Heart right ventricle (tissue), 16 donors: ENCODE data around the gene GPR32. TPM values are rescaled to one million over a fixed set of nuclear protein-coding genes. Genes with fewer than 3 reads are reported as not detected.

Experiments
- ATAC-seq, 8 donors: fragments of 200-7000 bp; cut with Tn5 transposase; one replicate each; pipeline ENCODE4 v1.9.1; 2020; ENCODE audit warnings: mild to moderate bottlenecking in 8 of 8, moderate library complexity in 8 of 8, moderate number of reproducible peaks in 1 of 8
- DNase-seq, 2 donors: peaks; one replicate each; pipeline ENCODE4 v3.0.0-alpha.2; 2020
- H3K27ac ChIP-seq, 10 donors: fragments of 200-600 bp; sonication (generic) in 2 of 10; one replicate each; pipeline versions ENCODE4 v1.5.0 to v1.8.0; 2020 to 2022; ENCODE audit warnings: mild to moderate bottlenecking in 3 of 10
- H3K27me3 ChIP-seq, 7 donors: fragments of 200-600 bp; one replicate each; pipeline ENCODE4 v1.8.0; 2021 to 2022; ENCODE audit warnings: mild to moderate bottlenecking in 2 of 7
- H3K36me3 ChIP-seq, 9 donors: fragments of 200-600 bp; sonication (generic) in 1 of 9; one replicate each; pipeline versions ENCODE4 v1.5.0 to v1.8.0; 2020 to 2022; ENCODE audit warnings: mild to moderate bottlenecking in 2 of 9
- H3K4me1 ChIP-seq, 9 donors: fragments of 200-600 bp; sonication (generic) in 1 of 9; one replicate each; pipeline versions ENCODE4 v1.5.0 to v1.8.0; 2020 to 2022; ENCODE audit warnings: mild to moderate bottlenecking in 4 of 9
- H3K4me3 ChIP-seq, 10 donors: fragments of 200-600 bp; sonication (generic) in 2 of 10; one replicate each; pipeline versions ENCODE4 v1.5.0 to v1.8.0; 2020 to 2022; ENCODE audit warnings: mild to moderate bottlenecking in 7 of 10, moderate library complexity in 2 of 10
- H3K9me3 ChIP-seq, 11 donors: fragments of 200-600 bp in 10 of 11; sonication (generic) in 2 of 11; one replicate each; pipeline versions ENCODE4 v1.5.0 to v1.8.0; 2013 to 2022; ENCODE audit warnings: mild to moderate bottlenecking in 2 of 11, control low read depth in 1 of 11, moderate library complexity in 1 of 11
- CTCF ChIP-seq, 9 donors: fragments of 200-600 bp; sonication (generic) in 2 of 9; IDR thresholded peaks; one replicate each; pipeline versions ENCODE4 v1.5.0 to v1.8.0; 2021 to 2022; ENCODE audit warnings: antibody characterized with exemption in 9 of 9, mild to moderate bottlenecking in 5 of 9, moderate library complexity in 1 of 9
- WGBS, 2 donors: extraction: QIAGEN DNeasy Blood & Tissue Kit; methylation state at CpG; one replicate each; pipeline ENCODE4 v1.1.7; 2013; ENCODE audit warnings: inconsistent platforms in 1 of 2; 5-methylcytosine and 5-hydroxymethylcytosine counted together
- intact Hi-C, 10 donors: fragments of 100-400 bp; cut with DNase I; formaldehyde crosslinking; loops; one replicate each; pipeline versions ENCODE4 v1.11.1 to v1.14.2; 2022
- polyA plus RNA-seq, 2 donors: library from polyadenylated mRNA; stranded (reverse); fragments of 200-250 nt; gene quantifications; one replicate each; pipeline ENCODE4 v1.2.3, GENCODE V29; 2013
- total RNA-seq, 10 donors: library from RNA; stranded (reverse); fragmentation: NEBNext Ultra II Directional in 3 of 10; extraction: Animal tissue kit (Norgen Biotek cat#: 25700) in 3 of 10; gene quantifications; one replicate each; pipeline versions ENCODE4 v1.2.1 to v1.2.4, GENCODE V29; 2021 to 2023
- donor health status: Arrhythmogenic right ventricular cardiomyopathy.
- donor health status: ischemic (EF 13 %, LVEDD 7.1; RV severe dilation, severe dysfunction).
- donor health status: healthy with polysubstance abuse.
- donor health status: DM: no; HTN: yes; CAD: no.
- donor health status: DM: no; HTN: no; CAD: no.
- donor health status: ischemic (EF 25% LVEDD 6.9; RV normal size, moderate dysfunction).
- donor health status: ischemic (EF 25% LVEDD 5.7; RV mildly dilated, moderate dysfunction).
- donor health status: healthy.
- donor health status: DM: yes; HTN: yes; CAD: no.
- donor health status: Ischemic cardiomyopathy.
- donor health status: ischemic (EF 35%, LVEDD 5.7; RV mildly dilated, moderate dysfunction).
- donor health status: nonischemic (EF 11% LVEDD 7.7; RV severe dilation, severe dysfunction).
- donor health status: DM: yes; HTN: yes; CAD: no.
- donor health status: PGD.
- donor health status: ischemic (EF 29% LVEDD 5.4; RV normal size, mild dysfunction).
- donor health status: nonischemic (EF 23%, LVEDD 6.1; RV moderate dilation, normal function).

GPR32 gene
- total and polyA plus RNA-seq, 12 donors: not detected

- Histone ChIP-seq H3K4me1 (peaks cover 3 to 40% (median 24%) of the 10 kb centered on the region in 9 donors), H3K36me3 (no peaks in the 10 kb centered on the region), H3K27me3 (peaks cover 0 to 93% (median 71%) of the 10 kb centered on the region in 7 donors), H3K27ac (peak within 1 kb of the TSS; percentile 46 to 79 (median 72)), H3K9me3 (no peaks in the 10 kb centered on the region), H3K4me3 (peak within 1 kb of the TSS in 9 of 10 donors; percentile 58 to 64 (median 60))
- 11 to 17% methylated on average over 15 of the region's 15 CpGs for WGBS, 2 donors
- DNase-seq (peak; percentile 68 to 79), ATAC-seq (peak in 6 of 8 donors; percentile 7 to 45 (median 25))
- intact Hi-C loops: no loop called here
- no peak for TF ChIP-seq CTCF (IDR thresholded peaks at IDR 0.05)
Measured at GRCh38 chr19:50723069-50723468, 47.2 kb upstream of the GPR32 start, which contains the start of gene CLEC11A. CLEC11A (plus strand) TSS chr19:50723364; CDS start chr19:50723526, 162 bp downstream.

DNA sequence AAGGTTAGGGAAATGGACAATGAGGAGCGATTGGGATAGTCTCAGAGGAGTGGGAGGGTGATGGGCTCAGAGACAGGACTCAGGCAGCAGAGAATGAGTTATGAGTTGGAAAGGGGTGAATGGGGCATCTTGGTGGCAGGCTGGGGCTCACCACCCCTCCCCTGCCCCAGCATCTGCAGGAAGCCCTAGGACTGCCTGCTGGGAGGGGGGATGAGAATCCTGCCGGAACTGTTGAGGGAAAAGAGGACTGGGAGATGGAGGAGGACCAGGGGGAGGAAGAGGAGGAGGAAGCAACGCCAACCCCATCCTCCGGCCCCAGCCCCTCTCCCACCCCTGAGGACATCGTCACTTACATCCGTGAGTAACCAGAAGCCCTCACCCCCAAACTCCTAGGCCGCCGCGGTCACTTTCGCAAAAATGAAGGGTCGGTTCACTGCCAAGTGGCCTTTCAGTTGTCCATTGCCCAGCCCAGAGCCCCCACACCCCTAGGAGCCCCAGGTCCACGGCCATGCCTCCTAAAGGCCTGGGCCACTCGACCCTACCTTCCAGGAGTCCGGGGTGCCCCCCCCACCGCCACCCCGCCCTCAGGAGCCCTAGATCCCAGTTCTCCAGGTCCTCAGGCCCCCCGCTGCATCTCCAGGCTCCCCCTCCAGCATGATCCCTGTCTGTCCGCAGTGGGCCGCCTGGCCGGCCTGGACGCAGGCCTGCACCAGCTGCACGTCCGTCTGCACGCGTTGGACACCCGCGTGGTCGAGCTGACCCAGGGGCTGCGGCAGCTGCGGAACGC lies 46.3 kb upstream of the GPR32 start:
- Histone ChIP-seq H3K4me3 (peak overlapping the region in 9 of 10 donors; percentile 58 to 64 (median 60)), H3K36me3 (no peaks in the 10 kb centered on the region), H3K4me1 (peaks cover 0 to 34% (median 22%) of the 10 kb centered on the region in 9 donors), H3K9me3 (no peaks in the 10 kb centered on the region), H3K27ac (peak overlapping the region in 9 of 10 donors; percentile 49 to 79 (median 75)), H3K27me3 (peaks cover 0 to 90% (median 66%) of the 10 kb centered on the region in 7 donors)
- no peak for ATAC-seq
- DNase-seq: no peak
- TF ChIP-seq CTCF (IDR thresholded peaks at IDR 0.05): no peak
- intact Hi-C loops: no loop called here
- 4 to 5% methylated on average over 31 of the region's 31 CpGs for WGBS, 2 donors

GRCh38 chr19:50724522-50725217 lies 45.6 kb upstream of the GPR32 start:
- TF ChIP-seq CTCF (IDR thresholded peaks at IDR 0.05): peak; percentile 56 to 81 (median 74)
- DNase-seq (peak; percentile 98), ATAC-seq (peak; percentile 92 to 97 (median 95))
- intact Hi-C loops: no loop called here
- peak overlapping the region in 9 of 10 donors; percentile 52 to 79 (median 70) for H3K27ac ChIP-seq
- WGBS, 2 donors: 1% methylated on average over 59 to 65 of the region's 65 CpGs
- H3K4me1 ChIP-seq: peaks cover 0 to 31% (median 19%) of the 10 kb centered on the region in 9 donors
- H3K36me3 ChIP-seq: no peaks in the 10 kb centered on the region
- H3K9me3 ChIP-seq: no peaks in the 10 kb centered on the region
- peak overlapping the region; percentile 50 to 64 (median 60) for H3K4me3 ChIP-seq
- peaks cover 0 to 85% (median 62%) of the 10 kb centered on the region in 7 donors for H3K27me3 ChIP-seq

DNA sequence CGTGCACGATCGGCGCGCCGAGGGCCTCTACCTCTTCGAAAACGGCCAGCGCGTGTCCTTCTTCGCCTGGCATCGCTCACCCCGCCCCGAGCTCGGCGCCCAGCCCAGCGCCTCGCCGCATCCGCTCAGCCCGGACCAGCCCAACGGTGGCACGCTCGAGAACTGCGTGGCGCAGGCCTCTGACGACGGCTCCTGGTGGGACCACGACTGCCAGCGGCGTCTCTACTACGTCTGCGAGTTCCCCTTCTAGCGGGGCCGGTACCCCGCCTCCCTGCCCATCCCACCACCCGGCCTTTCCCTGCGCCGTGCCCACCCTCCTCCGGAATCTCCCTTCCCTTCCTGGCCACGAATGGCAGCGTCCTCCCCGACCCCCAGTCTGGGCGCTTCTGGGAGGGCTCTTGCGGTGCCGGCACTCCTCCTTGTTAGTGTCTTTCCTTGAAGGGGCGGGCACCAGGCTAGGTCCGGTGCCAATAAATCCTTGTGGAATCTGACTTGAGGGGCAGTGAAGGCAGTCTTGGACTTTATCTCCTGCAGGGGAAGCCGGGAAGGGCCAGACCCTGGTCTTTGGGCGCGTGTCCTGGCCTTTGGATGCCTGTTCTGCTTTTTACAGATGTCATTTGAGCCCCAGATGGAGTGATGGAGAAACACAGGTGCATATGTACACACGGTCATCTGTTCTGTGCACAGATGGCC lies 44.9 kb upstream of the GPR32 start:
- Histone ChIP-seq H3K36me3 (no peaks in the 10 kb centered on the region), H3K27me3 (peaks cover 0 to 81% (median 57%) of the 10 kb centered on the region in 7 donors), H3K4me3 (peak overlapping the region; percentile 50 to 64 (median 60)), H3K4me1 (peaks cover 0 to 31% (median 19%) of the 10 kb centered on the region in 9 donors), H3K27ac (peak overlapping the region in 9 of 10 donors; percentile 52 to 79 (median 65)), H3K9me3 (no peaks in the 10 kb centered on the region)
- ATAC-seq: peak in 2 of 8 donors; percentile 42 to 60
- intact Hi-C loops: no loop called here
- no peak for DNase-seq
- 3 to 4% methylated on average over 52 of the region's 52 CpGs for WGBS, 2 donors
- no peak for TF ChIP-seq CTCF (IDR thresholded peaks at IDR 0.05)
